HEK293 (cell line): ENCODE results near the gene LRRC4C.

Source experiments
- CTCF ChIA-PET: fragments of 350-600 bp; formaldehyde crosslinking; extraction: SDS; loops from one replicate; lab custom pipeline; 2021; ENCODE audit warnings: antibody characterized with exemption; lab: Yijun Ruan, JAX
- POLR2A ChIA-PET: fragments of 300-600 bp; formaldehyde crosslinking; extraction: SDS; loops from one replicate; lab custom pipeline; 2020; ENCODE audit warnings: antibody characterized with exemption, inconsistent platforms; lab: Yijun Ruan, JAX
- H3K27ac ChIP-seq: fragments of 200-500 bp; sonication (Bioruptor generic); 2 replicates; pipeline ENCODE4 v1.5.1; 2014; ENCODE audit warnings: low read depth, low read length, control low read depth, inconsistent platforms; ENCODE audit errors: extremely low read depth
- H3K36me3 ChIP-seq, 2 experiments: fragments of 200-500 bp in 1 of 2; sonication (Bioruptor generic) in 1 of 2; 1 replicate in 1 of 2; 2 replicates in 1 of 2; pipeline ENCODE4 v1.5.1; 2014 to 2017; ENCODE audit warnings: inconsistent platforms in 2 of 2, low read length in 2 of 2; ENCODE audit not compliant: control insufficient read depth in 2 of 2, insufficient read depth in 1 of 2
- H3K4me1 ChIP-seq: fragments of 200-500 bp; sonication (Bioruptor generic); 2 replicates; pipeline ENCODE4 v1.5.1; 2014; ENCODE audit warnings: mild to moderate bottlenecking, low read length, inconsistent platforms; ENCODE audit not compliant: control insufficient read depth, insufficient read depth
- H3K4me3 ChIP-seq: 2 replicates; pipeline ENCODE4 v1.5.1; 2011; ENCODE audit warnings: low read depth, mild to moderate bottlenecking, control low read depth, low read length, moderate library complexity
- H3K9me3 ChIP-seq: fragments of 200-500 bp; sonication (Bioruptor generic); 2 replicates; pipeline ENCODE4 v1.5.1; 2014; ENCODE audit warnings: low read depth, low read length, inconsistent platforms; ENCODE audit not compliant: control insufficient read depth, insufficient read depth
- BCL11A ChIP-seq: fragments of 450-650 bp; formaldehyde crosslinking; IDR thresholded peaks from 2 replicates; pipeline ENCODE4 v1.5.1; 2016; ENCODE audit warnings: low read depth, missing biosample characterization, missing genetic modification characterization
- GLI2 ChIP-seq: fragments of 450-650 bp; formaldehyde crosslinking; IDR thresholded peaks from 2 replicates; pipeline ENCODE4; 2017; ENCODE audit warnings: missing biosample characterization, missing genetic modification characterization, low read depth, borderline replicate concordance
- KLF8 ChIP-seq: fragments of 450-650 bp; formaldehyde crosslinking; IDR thresholded peaks from 2 replicates; pipeline ENCODE4 v1.5.1; 2016; ENCODE audit warnings: missing biosample characterization, missing genetic modification characterization
- MZF1 ChIP-seq: fragments of 450-650 bp; formaldehyde crosslinking; IDR thresholded peaks from 2 replicates; pipeline ENCODE4 v1.5.1; 2017; ENCODE audit warnings: missing biosample characterization, missing genetic modification characterization, borderline replicate concordance
- SP3 ChIP-seq: fragments of 450-650 bp; formaldehyde crosslinking; IDR thresholded peaks from 2 replicates; pipeline ENCODE4 v1.5.1; 2016; ENCODE audit warnings: missing biosample characterization, missing genetic modification characterization
- ZEB2 ChIP-seq: fragments of 450-650 bp; formaldehyde crosslinking; IDR thresholded peaks from 2 replicates; pipeline ENCODE4 v1.5.1; 2016; ENCODE audit warnings: missing biosample characterization, missing genetic modification characterization
- ZNF146 ChIP-seq: fragments of 450-650 bp; formaldehyde crosslinking; IDR thresholded peaks from 2 replicates; pipeline ENCODE4 v1.5.1; 2016; ENCODE audit warnings: missing biosample characterization, missing genetic modification characterization
- ZNF16 ChIP-seq: fragments of 450-650 bp; formaldehyde crosslinking; IDR thresholded peaks from 2 replicates; pipeline ENCODE4 v1.5.1; 2016; ENCODE audit warnings: low read depth, missing biosample characterization, missing genetic modification characterization
- ZNF214 ChIP-seq: fragments of 450-650 bp; formaldehyde crosslinking; IDR thresholded peaks from 2 replicates; pipeline ENCODE4 v1.5.1; 2017; ENCODE audit warnings: missing biosample characterization, mild to moderate bottlenecking, missing genetic modification characterization, borderline replicate concordance
- ZNF266 ChIP-seq: fragments of 450-650 bp; formaldehyde crosslinking; IDR thresholded peaks from 2 replicates; pipeline ENCODE4 v1.5.1; 2016; ENCODE audit warnings: missing biosample characterization, missing genetic modification characterization, low read depth
- ZNF391 ChIP-seq: fragments of 450-650 bp; formaldehyde crosslinking; IDR thresholded peaks from 2 replicates; pipeline ENCODE4 v1.5.1; 2016; ENCODE audit warnings: low read depth, missing biosample characterization, missing genetic modification characterization, borderline replicate concordance
- ZNF48 ChIP-seq: fragments of 450-650 bp; formaldehyde crosslinking; IDR thresholded peaks from 2 replicates; pipeline ENCODE4 v1.5.1; 2016; ENCODE audit warnings: missing biosample characterization, missing genetic modification characterization
- ZNF514 ChIP-seq: fragments of 450-650 bp; formaldehyde crosslinking; IDR thresholded peaks from 2 replicates; pipeline ENCODE4 v1.5.1; 2016; ENCODE audit warnings: missing biosample characterization, missing genetic modification characterization
- ZNF544 ChIP-seq: fragments of 450-650 bp; formaldehyde crosslinking; IDR thresholded peaks from 2 replicates; pipeline ENCODE4 v1.5.0; 2017; ENCODE audit warnings: missing biosample characterization, missing genetic modification characterization
- ZNF596 ChIP-seq: fragments of 450-650 bp; IDR thresholded peaks from 2 replicates; pipeline ENCODE4 v1.5.0; 2018; ENCODE audit warnings: missing biosample characterization, mild to moderate bottlenecking, missing genetic modification characterization, moderate library complexity
- ZNF654 ChIP-seq: fragments of 450-650 bp; formaldehyde crosslinking; IDR thresholded peaks from 2 replicates; pipeline ENCODE4 v1.5.1; 2016; ENCODE audit warnings: low read depth, missing biosample characterization, missing genetic modification characterization
- ZSCAN30 ChIP-seq: fragments of 450-650 bp; IDR thresholded peaks from 2 replicates; pipeline ENCODE4 v1.5.1; 2018; ENCODE audit warnings: missing biosample characterization, mild to moderate bottlenecking, missing genetic modification characterization, moderate library complexity
- TF ChIP-seq, protein P1 (sequence below): fragments of 450-650 bp; formaldehyde crosslinking; IDR thresholded peaks from 2 replicates; pipeline ENCODE4 v1.5.1; 2016; ENCODE audit warnings: missing biosample characterization, missing genetic modification characterization, borderline replicate concordance
- TF ChIP-seq, protein P2 (sequence below): fragments of 450-650 bp; formaldehyde crosslinking; IDR thresholded peaks from 2 replicates; pipeline ENCODE4 v1.5.1; 2016; ENCODE audit warnings: missing biosample characterization, missing genetic modification characterization
- TF ChIP-seq, protein P3 (sequence below): fragments of 450-650 bp; formaldehyde crosslinking; conservative IDR thresholded peaks from 2 replicates; pipeline ENCODE4 v1.5.1; 2016; ENCODE audit warnings: low read depth, missing biosample characterization, missing genetic modification characterization
- TF ChIP-seq, protein P4 (sequence below): fragments of 450-650 bp; formaldehyde crosslinking; IDR thresholded peaks from 2 replicates; pipeline ENCODE4 v1.5.1; 2016; ENCODE audit warnings: missing biosample characterization, missing genetic modification characterization

LRRC4C gene

DNA sequence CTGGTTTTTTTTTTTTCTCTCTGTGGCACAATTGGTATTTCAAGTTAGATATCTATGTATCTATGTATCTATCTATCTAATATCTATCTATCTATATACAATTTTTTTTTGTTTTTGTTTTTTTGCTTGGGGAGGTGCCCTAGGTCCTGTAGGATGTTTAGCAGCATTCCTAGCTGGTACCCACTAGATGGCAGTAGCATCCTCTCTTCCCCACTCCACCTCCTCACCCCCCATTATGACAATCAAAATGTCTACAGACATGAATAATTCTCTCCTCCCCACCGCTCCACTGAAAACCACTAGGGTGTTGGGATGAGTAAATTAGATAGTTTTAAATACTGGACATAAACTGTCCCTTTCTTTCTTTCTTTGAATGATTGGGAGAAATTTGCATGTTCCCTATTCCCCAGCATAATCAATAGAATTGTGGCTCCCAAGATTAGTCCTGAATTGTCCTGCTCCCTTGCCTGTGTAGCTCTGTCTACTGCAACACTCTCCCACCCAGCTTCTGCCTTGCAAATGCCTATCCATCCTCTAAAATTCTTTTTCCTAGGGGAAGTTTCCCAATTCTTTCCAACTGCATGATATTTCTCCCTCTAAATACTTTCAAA lies 1152.4 kb downstream of the LRRC4C start:
- no peak for TF ChIP-seq ZNF391 (tag by site-specific recombination)
- no peak for TF ChIP-seq BCL11A
- TF ChIP-seq ZNF654 (tag by site-specific recombination) = peak; percentile 50
- no peak for TF ChIP-seq KLF8
- TF ChIP-seq, all 188 proteins: peak for 1
- H3K36me3 ChIP-seq = no peaks in the 10 kb centered on the region
- H3K27ac ChIP-seq = no peak overlapping the region
- ChIA-PET POLR2A (no interaction called here), CTCF (interaction anchor here (0.6 to 1.1 kb wide), 8 partner anchors 18 to 1716 kb away, joined by 3 to 5 read pairs (median 4); no protein-coding TSS in a partner anchor)
- H3K4me1 ChIP-seq = no peaks in the 10 kb centered on the region
- H3K4me3 ChIP-seq = no peak overlapping the region
- no peaks in the 10 kb centered on the region for H3K9me3 ChIP-seq

DNA sequence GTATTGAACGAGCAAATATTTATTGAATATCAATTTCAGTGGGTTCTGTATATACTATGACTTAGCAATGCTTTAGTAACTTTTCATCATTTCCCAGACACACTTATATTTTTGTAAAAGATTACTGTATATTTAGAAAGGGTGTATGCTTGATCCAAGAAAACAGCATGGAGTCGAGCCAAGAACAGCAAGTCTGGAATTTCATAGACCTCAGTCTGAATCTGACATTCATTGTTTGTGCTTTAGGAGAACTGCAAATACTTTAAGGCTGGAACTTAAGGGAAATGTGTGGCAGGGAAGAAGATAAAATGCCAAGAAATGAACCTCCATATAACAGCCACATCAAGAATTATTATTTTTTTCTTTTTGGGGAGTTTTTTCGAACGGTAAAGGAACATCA lies 1156.8 kb downstream of the LRRC4C start:
- Histone ChIP-seq H3K9me3 (no peaks in the 10 kb centered on the region), H3K4me1 (no peaks in the 10 kb centered on the region), H3K36me3 (no peaks in the 10 kb centered on the region), H3K27ac (no peak overlapping the region), H3K4me3 (no peak overlapping the region)
- ChIA-PET POLR2A (no interaction called here), CTCF (no interaction called here)
- TF ChIP-seq ZNF146 (tag by site-specific recombination) (no peak), ZEB2 (tag by site-specific recombination) (no peak), ZNF266 (no peak), ZNF48 (no peak), ZSCAN30 (no peak), GLI2 (tag by site-specific recombination) (no peak), ZNF514 (tag by site-specific recombination) (no peak), MZF1 (tag by site-specific recombination) (no peak), ZNF214 (tag by site-specific recombination) (no peak), ZNF596 (no peak), SP3 (no peak), ZNF16 (no peak), ZNF544 (tag by site-specific recombination) (no peak)
- TF ChIP-seq, protein P1, sequence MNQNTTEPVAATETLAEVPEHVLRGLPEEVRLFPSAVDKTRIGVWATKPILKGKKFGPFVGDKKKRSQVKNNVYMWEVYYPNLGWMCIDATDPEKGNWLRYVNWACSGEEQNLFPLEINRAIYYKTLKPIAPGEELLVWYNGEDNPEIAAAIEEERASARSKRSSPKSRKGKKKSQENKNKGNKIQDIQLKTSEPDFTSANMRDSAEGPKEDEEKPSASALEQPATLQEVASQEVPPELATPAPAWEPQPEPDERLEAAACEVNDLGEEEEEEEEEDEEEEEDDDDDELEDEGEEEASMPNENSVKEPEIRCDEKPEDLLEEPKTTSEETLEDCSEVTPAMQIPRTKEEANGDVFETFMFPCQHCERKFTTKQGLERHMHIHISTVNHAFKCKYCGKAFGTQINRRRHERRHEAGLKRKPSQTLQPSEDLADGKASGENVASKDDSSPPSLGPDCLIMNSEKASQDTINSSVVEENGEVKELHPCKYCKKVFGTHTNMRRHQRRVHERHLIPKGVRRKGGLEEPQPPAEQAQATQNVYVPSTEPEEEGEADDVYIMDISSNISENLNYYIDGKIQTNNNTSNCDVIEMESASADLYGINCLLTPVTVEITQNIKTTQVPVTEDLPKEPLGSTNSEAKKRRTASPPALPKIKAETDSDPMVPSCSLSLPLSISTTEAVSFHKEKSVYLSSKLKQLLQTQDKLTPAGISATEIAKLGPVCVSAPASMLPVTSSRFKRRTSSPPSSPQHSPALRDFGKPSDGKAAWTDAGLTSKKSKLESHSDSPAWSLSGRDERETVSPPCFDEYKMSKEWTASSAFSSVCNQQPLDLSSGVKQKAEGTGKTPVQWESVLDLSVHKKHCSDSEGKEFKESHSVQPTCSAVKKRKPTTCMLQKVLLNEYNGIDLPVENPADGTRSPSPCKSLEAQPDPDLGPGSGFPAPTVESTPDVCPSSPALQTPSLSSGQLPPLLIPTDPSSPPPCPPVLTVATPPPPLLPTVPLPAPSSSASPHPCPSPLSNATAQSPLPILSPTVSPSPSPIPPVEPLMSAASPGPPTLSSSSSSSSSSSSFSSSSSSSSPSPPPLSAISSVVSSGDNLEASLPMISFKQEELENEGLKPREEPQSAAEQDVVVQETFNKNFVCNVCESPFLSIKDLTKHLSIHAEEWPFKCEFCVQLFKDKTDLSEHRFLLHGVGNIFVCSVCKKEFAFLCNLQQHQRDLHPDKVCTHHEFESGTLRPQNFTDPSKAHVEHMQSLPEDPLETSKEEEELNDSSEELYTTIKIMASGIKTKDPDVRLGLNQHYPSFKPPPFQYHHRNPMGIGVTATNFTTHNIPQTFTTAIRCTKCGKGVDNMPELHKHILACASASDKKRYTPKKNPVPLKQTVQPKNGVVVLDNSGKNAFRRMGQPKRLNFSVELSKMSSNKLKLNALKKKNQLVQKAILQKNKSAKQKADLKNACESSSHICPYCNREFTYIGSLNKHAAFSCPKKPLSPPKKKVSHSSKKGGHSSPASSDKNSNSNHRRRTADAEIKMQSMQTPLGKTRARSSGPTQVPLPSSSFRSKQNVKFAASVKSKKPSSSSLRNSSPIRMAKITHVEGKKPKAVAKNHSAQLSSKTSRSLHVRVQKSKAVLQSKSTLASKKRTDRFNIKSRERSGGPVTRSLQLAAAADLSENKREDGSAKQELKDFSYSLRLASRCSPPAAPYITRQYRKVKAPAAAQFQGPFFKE (tag by site-specific recombination) = no peak
- TF ChIP-seq, protein P2, sequence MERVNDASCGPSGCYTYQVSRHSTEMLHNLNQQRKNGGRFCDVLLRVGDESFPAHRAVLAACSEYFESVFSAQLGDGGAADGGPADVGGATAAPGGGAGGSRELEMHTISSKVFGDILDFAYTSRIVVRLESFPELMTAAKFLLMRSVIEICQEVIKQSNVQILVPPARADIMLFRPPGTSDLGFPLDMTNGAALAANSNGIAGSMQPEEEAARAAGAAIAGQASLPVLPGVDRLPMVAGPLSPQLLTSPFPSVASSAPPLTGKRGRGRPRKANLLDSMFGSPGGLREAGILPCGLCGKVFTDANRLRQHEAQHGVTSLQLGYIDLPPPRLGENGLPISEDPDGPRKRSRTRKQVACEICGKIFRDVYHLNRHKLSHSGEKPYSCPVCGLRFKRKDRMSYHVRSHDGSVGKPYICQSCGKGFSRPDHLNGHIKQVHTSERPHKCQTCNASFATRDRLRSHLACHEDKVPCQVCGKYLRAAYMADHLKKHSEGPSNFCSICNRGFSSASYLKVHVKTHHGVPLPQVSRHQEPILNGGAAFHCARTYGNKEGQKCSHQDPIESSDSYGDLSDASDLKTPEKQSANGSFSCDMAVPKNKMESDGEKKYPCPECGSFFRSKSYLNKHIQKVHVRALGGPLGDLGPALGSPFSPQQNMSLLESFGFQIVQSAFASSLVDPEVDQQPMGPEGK = no peak
- TF ChIP-seq, protein P3, sequence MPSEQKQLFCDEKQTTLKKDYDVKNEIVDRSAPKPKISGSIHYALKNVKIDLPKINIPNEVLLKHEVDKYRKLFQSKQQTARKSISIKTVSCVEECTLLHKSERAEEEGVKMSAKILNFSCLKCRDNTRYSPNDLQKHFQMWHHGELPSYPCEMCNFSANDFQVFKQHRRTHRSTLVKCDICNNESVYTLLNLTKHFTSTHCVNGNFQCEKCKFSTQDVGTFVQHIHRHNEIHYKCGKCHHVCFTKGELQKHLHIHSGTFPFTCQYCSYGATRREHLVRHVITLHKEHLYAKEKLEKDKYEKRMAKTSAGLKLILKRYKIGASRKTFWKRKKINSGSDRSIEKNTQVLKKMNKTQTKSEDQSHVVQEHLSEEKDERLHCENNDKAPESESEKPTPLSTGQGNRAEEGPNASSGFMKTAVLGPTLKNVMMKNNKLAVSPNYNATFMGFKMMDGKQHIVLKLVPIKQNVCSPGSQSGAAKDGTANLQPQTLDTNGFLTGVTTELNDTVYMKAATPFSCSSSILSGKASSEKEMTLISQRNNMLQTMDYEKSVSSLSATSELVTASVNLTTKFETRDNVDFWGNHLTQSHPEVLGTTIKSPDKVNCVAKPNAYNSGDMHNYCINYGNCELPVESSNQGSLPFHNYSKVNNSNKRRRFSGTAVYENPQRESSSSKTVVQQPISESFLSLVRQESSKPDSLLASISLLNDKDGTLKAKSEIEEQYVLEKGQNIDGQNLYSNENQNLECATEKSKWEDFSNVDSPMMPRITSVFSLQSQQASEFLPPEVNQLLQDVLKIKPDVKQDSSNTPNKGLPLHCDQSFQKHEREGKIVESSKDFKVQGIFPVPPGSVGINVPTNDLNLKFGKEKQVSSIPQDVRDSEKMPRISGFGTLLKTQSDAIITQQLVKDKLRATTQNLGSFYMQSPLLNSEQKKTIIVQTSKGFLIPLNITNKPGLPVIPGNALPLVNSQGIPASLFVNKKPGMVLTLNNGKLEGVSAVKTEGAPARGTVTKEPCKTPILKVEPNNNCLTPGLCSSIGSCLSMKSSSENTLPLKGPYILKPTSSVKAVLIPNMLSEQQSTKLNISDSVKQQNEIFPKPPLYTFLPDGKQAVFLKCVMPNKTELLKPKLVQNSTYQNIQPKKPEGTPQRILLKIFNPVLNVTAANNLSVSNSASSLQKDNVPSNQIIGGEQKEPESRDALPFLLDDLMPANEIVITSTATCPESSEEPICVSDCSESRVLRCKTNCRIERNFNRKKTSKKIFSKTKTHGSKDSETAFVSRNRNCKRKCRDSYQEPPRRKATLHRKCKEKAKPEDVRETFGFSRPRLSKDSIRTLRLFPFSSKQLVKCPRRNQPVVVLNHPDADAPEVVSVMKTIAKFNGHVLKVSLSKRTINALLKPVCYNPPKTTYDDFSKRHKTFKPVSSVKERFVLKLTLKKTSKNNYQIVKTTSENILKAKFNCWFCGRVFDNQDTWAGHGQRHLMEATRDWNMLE (tag by site-specific recombination) = no peak
- TF ChIP-seq, protein P4, sequence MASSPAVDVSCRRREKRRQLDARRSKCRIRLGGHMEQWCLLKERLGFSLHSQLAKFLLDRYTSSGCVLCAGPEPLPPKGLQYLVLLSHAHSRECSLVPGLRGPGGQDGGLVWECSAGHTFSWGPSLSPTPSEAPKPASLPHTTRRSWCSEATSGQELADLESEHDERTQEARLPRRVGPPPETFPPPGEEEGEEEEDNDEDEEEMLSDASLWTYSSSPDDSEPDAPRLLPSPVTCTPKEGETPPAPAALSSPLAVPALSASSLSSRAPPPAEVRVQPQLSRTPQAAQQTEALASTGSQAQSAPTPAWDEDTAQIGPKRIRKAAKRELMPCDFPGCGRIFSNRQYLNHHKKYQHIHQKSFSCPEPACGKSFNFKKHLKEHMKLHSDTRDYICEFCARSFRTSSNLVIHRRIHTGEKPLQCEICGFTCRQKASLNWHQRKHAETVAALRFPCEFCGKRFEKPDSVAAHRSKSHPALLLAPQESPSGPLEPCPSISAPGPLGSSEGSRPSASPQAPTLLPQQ (tag by site-specific recombination) = no peak
